Endothelial cell of umbilical vein (primary cell): Measurements from ENCODE around the gene CDH15. TPM values are rescaled to one million over a fixed set of nuclear protein-coding genes. Genes with fewer than 3 reads are reported as not detected.

Experiments used
- BruUV-seq: library from RNA; stranded (reverse); fragments of 400-500 nt; replicated peaks from 2 replicates; lab custom pipeline; 2021; lab: Mats Ljungman, UMichigan
- CTCF ChIA-PET: fragments of 300-600, 350-600 bp; sonication (Branson Sonifier 250); formaldehyde crosslinking; loops from one replicate; lab custom pipeline; 2021; ENCODE audit warnings: antibody characterized with exemption, inconsistent platforms; lab: Charles Lee
- POLR2A ChIA-PET: fragments of 300-600, 350-600 bp; sonication (Branson Sonifier 250); formaldehyde crosslinking; loops from one replicate; lab custom pipeline; 2021; ENCODE audit warnings: antibody characterized with exemption, inconsistent platforms; lab: Charles Lee
- DNase-seq: peaks from one replicate; pipeline ENCODE4 v3.0.0-alpha.2; 2011; ENCODE audit warnings: low read depth, low spot score
- FAIRE-seq: peaks from 2 replicates; lab custom pipeline; 2011; peaks lifted over from hg19 to GRCh38; lab: Jason Lieb, UNC
- H2AFZ ChIP-seq: 2 replicates; pipeline ENCODE4 v1.6.0; 2012; ENCODE audit warnings: low read depth, low read length, control low read depth, inconsistent platforms
- H3K27ac ChIP-seq: 2 replicates; pipeline ENCODE4 v1.5.1; 2011; ENCODE audit warnings: low read depth, mild to moderate bottlenecking, control low read depth, low read length, moderate library complexity; ENCODE audit not compliant: insufficient read depth
- H3K27me3 ChIP-seq, 2 experiments: 2 replicates each; pipeline versions ENCODE4 v1.6.0 to v1.6.1; 2011; ENCODE audit warnings: low read length in 2 of 2, mixed read lengths in 1 of 2; ENCODE audit not compliant: control insufficient read depth in 2 of 2, insufficient read depth in 2 of 2
- H3K36me3 ChIP-seq, 2 experiments: 2 replicates in 1 of 2; 3 replicates in 1 of 2; pipeline ENCODE4 v1.5.1; 2011; ENCODE audit warnings: low read length in 2 of 2, mild to moderate bottlenecking in 1 of 2, moderate library complexity in 1 of 2; ENCODE audit not compliant: control insufficient read depth in 2 of 2, insufficient read depth in 2 of 2; ENCODE audit errors: extremely low read depth in 1 of 2
- H3K4me1 ChIP-seq: 3 replicates; pipeline ENCODE4 v1.5.1; 2011; ENCODE audit warnings: mild to moderate bottlenecking, low read length; ENCODE audit not compliant: control insufficient read depth, insufficient read depth; ENCODE audit errors: extremely low read depth
- H3K4me2 ChIP-seq: 2 replicates; pipeline ENCODE4 v1.6.1; 2011; ENCODE audit warnings: low read length, control low read depth, mixed read lengths; ENCODE audit not compliant: insufficient read depth
- H3K4me3 ChIP-seq, 3 experiments: fragments of 200-600 bp in 1 of 3; sonication (generic), shearing (Covaris generic) in 1 of 3; replicated peaks in 1 of 3; 2 replicates each; pipeline ENCODE4 v1.5.1; 2011 to 2016; ENCODE audit warnings: control low read depth in 3 of 3, low read length in 3 of 3, mild to moderate bottlenecking in 2 of 3, inconsistent platforms in 1 of 3, low read depth in 1 of 3, moderate library complexity in 1 of 3; ENCODE audit not compliant: insufficient read depth in 1 of 3
- H3K79me2 ChIP-seq: 2 replicates; pipeline ENCODE4 v1.6.0; 2012; ENCODE audit warnings: low read length, inconsistent platforms; ENCODE audit not compliant: control insufficient read depth, insufficient read depth
- H3K9ac ChIP-seq: replicated peaks from 2 replicates; pipeline ENCODE3; 2011; ENCODE audit warnings: low read length, control low read depth; ENCODE audit not compliant: insufficient read depth; ENCODE audit errors: extremely low read depth
- H3K9me1 ChIP-seq: replicated peaks from 3 replicates; pipeline ENCODE4 v1.6.0; 2011; ENCODE audit warnings: mild to moderate bottlenecking, low read length; ENCODE audit not compliant: control insufficient read depth, insufficient read depth; ENCODE audit errors: extremely low read depth
- H3K9me3 ChIP-seq: replicated peaks from 2 replicates; pipeline ENCODE4 v1.5.1; 2012; ENCODE audit warnings: low read length, inconsistent platforms; ENCODE audit not compliant: control insufficient read depth, insufficient read depth
- H4K20me1 ChIP-seq: replicated peaks from 2 replicates; pipeline ENCODE3; 2011; ENCODE audit warnings: mild to moderate bottlenecking, low read length; ENCODE audit not compliant: control insufficient read depth, insufficient read depth; ENCODE audit errors: extremely low read depth
- CTCF ChIP-seq, 2 donors: IDR thresholded peaks; 1 replicate in 1 of 2; 2 replicates in 1 of 2; pipeline ENCODE4 v1.5.1; 2011; ENCODE audit warnings: low read length in 2 of 2, mild to moderate bottlenecking in 2 of 2, moderate library complexity in 2 of 2, control low read depth in 1 of 2, inconsistent platforms in 1 of 2, low read depth in 1 of 2; ENCODE audit not compliant: insufficient read depth in 1 of 2; ENCODE audit errors: extremely low read depth in 1 of 2
- EZH2 ChIP-seq: IDR thresholded peaks from 2 replicates; pipeline ENCODE4 v1.6.1; 2012; ENCODE audit warnings: borderline replicate concordance, low read depth, mild to moderate bottlenecking, moderate library complexity, low read length, inconsistent platforms; ENCODE audit not compliant: severe bottlenecking
- FOS ChIP-seq: IDR thresholded peaks from 2 replicates; pipeline ENCODE4 v1.6.1; 2011; ENCODE audit warnings: mild to moderate bottlenecking, low read length, moderate library complexity, borderline replicate concordance; ENCODE audit not compliant: insufficient read depth
- GATA2 ChIP-seq: IDR thresholded peaks from 2 replicates; pipeline ENCODE4 v1.7.0; 2011; ENCODE audit warnings: low read depth, mild to moderate bottlenecking, moderate library complexity, mixed read lengths, low read length; ENCODE audit not compliant: insufficient read length, insufficient read depth
- JUN ChIP-seq: IDR thresholded peaks from 2 replicates; pipeline ENCODE4 v1.6.1; 2011; ENCODE audit warnings: borderline replicate concordance, low read depth; ENCODE audit not compliant: insufficient read length, insufficient read depth
- MAX ChIP-seq: IDR thresholded peaks from 2 replicates; pipeline ENCODE4 v1.6.1; 2011; ENCODE audit not compliant: insufficient read depth, insufficient read length
- MYC ChIP-seq: IDR thresholded peaks from one replicate; pipeline ENCODE4 v1.6.1; 2011; ENCODE audit warnings: mild to moderate bottlenecking, low read depth, low read length
- POLR2A ChIP-seq: IDR thresholded peaks from 2 replicates; pipeline ENCODE4 v1.6.1; 2012; ENCODE audit warnings: low read depth, mild to moderate bottlenecking, control low read depth, low read length
- POLR2AphosphoS5 ChIP-seq: IDR thresholded peaks from 2 replicates; pipeline ENCODE4 v1.6.1; 2012; ENCODE audit warnings: low read depth, mild to moderate bottlenecking, control low read depth, low read length, moderate library complexity; ENCODE audit not compliant: insufficient read depth
- dilution Hi-C: fragments of 300-500 bp; cut with MboI; formaldehyde crosslinking; loops from one replicate; pipeline ENCODE4 v1.15.0; 2019; ENCODE audit warnings: low sequenced_read_pairs; ENCODE audit not compliant: extremely low pct_ligation_motif_present
- intact Hi-C: fragments of 100-400 bp; cut with micrococcal nuclease; formaldehyde crosslinking; loops from one replicate; pipeline ENCODE4 v1.10.0; 2022
- polyA plus RNA-seq, 4 experiments: library from polyadenylated mRNA; depleted of rRNA in 3 of 4; stranded (reverse) in 3 of 4; unstranded in 1 of 4; fragments of >200 nt; gene quantifications; 2 replicates each; pipeline versions ENCODE4 v1.2.1 to v1.2.3, GENCODE V29; 2011 to 2012; ENCODE audit warnings: missing spikeins in 1 of 4
- total RNA-seq: library from RNA; stranded (reverse); gene quantifications from 2 replicates; pipeline ENCODE4 v1.2.3, GENCODE V29; 2021

CDH15 gene
- total and polyA plus RNA-seq, 2 donors (not counting 3 experiments of a cell fraction or from before 2014, with no cell fraction given), result 0.44 TPM; not detected in 1

GRCh38 chr16:89242795-89243200 is 71.2 kb downstream of the CDH15 start:
- Histone ChIP-seq H3K79me2 (no peaks in the 10 kb centered on the region), H3K9me3 (no peaks in the 10 kb centered on the region), H4K20me1 (no peaks in the 10 kb centered on the region), H3K27ac (no peak overlapping the region), H3K36me3 (no peaks in the 10 kb centered on the region), H3K4me1 (peaks cover 5% of the 10 kb centered on the region), H3K27me3 (no peaks in the 10 kb centered on the region), H3K9ac (no peak overlapping the region), H3K4me2 (no peak overlapping the region), H3K9me1 (no peaks in the 10 kb centered on the region), H2AFZ (no peak overlapping the region), H3K4me3 (no peak overlapping the region)
- DNase-seq (no peak), FAIRE-seq (no peak)
- ChIA-PET POLR2A (no interaction called here), CTCF (no interaction called here)
- TF ChIP-seq CTCF (IDR thresholded peaks at IDR 0.05; ENCODE audit: extremely low read depth in 1 of 2, insufficient read depth in 1 of 2, low read depth in 1 of 2, low read length in 2 of 2) (no peak), POLR2A (no peak), JUN (no peak), MYC (no peak), EZH2 (no peak), POLR2AphosphoS5 (no peak), GATA2 (no peak), MAX (no peak), FOS (no peak)
- BruUV-seq, result no TSS peak
- intact Hi-C loops (no loop called here), dilution Hi-C loops (no loop called here)
